WI38 (cell line): Measurements from ENCODE around the gene JAKMIP1.

Source experiments
- H3K4me3 ChIP-seq: 2 replicates; pipeline ENCODE4 v1.5.1; 2011; ENCODE audit warnings: low read depth, mild to moderate bottlenecking, control low read depth, low read length
- CTCF ChIP-seq: IDR thresholded peaks from 2 replicates; pipeline ENCODE4 v1.5.1; 2012; ENCODE audit warnings: low read depth, mild to moderate bottlenecking, control low read depth, low read length

The JAKMIP1 gene

GRCh38 chr4:6065166-6065565 lies 135.2 kb downstream of the JAKMIP1 start:
- no peak overlapping the region for H3K4me3 ChIP-seq
- no peak for TF ChIP-seq CTCF

GRCh38 chr4:6064383-6064782 lies 136.0 kb downstream of the JAKMIP1 start:
- TF ChIP-seq CTCF, result no peak
- no peak overlapping the region for H3K4me3 ChIP-seq

GRCh38 chr4:6063684-6064083 lies 136.7 kb downstream of the JAKMIP1 start:
- TF ChIP-seq CTCF, result no peak
- H3K4me3 ChIP-seq, result no peak overlapping the region

- no peak overlapping the region for H3K4me3 ChIP-seq
- TF ChIP-seq CTCF, result no peak
Observed at GRCh38 chr4:6062133-6062532, 138.2 kb downstream of the JAKMIP1 start.

- no peak overlapping the region for H3K4me3 ChIP-seq
- no peak for TF ChIP-seq CTCF
Observed at GRCh38 chr4:6059375-6059805, 141.0 kb downstream of the JAKMIP1 start.

GRCh38 chr4:6058531-6059374 lies 141.6 kb downstream of the JAKMIP1 start:
- no peak overlapping the region for H3K4me3 ChIP-seq
- TF ChIP-seq CTCF, result no peak

- H3K4me3 ChIP-seq, result no peak overlapping the region
- no peak for TF ChIP-seq CTCF
Observed at GRCh38 chr4:6056976-6057766, 143.2 kb downstream of the JAKMIP1 start.
